ENCODE measurements around the gene LRRC71. TPM values are rescaled to one million over a fixed set of nuclear protein-coding genes. Genes with fewer than 3 reads are reported as not detected.

The LRRC71 gene
- total and polyA plus RNA-seq, 2 of the 4 experiments (the other 2 are of a cell fraction), result 0.50 TPM; not detected in 1

- CTCF ChIA-PET, result no interaction called here
- H3K23ac ChIP-seq (ENCODE audit: low read depth, low read length), result no peak overlapping the region
- dilution Hi-C loops (cut with HindIII; ENCODE audit: low sequenced_read_pairs, unreplicated experiment), result no loop called here
These were observed 34.5 kb upstream of the LRRC71 start for GRCh38 chr1:156885880-156886355.

More at GRCh38 chr1:156885880-156886355, 34.5 kb upstream of the LRRC71 start:
- H3K14ac ChIP-seq (replicated peaks; ENCODE audit: low read depth, low read length), result no peak overlapping the region
- no peak overlapping the region for H3K4me3 ChIP-seq (ENCODE audit: insufficient read depth, low read depth, low read length)
- peaks cover 78% of the 10 kb centered on the region for H3K27me3 ChIP-seq (ENCODE audit: control insufficient read depth, insufficient read depth, low read length)
- no peak overlapping the region for H4K5ac ChIP-seq (ENCODE audit: low read depth, low read length)
- H2AFZ ChIP-seq (replicated peaks; ENCODE audit: low read length, poor library complexity), result no peak overlapping the region
- H3K4ac ChIP-seq (ENCODE audit: low read depth, low read length), result no peak overlapping the region
- H4K8ac ChIP-seq (ENCODE audit: low read depth in 2 of 2, low read length in 2 of 2), result no peak overlapping the region
- H3K36me3 ChIP-seq (ENCODE audit: control insufficient read depth, insufficient read depth, low read length), result no peaks in the 10 kb centered on the region
- H3K9ac ChIP-seq (ENCODE audit: low read depth, low read length), result no peak overlapping the region
- TF ChIP-seq CTCF (conservative IDR thresholded peaks at IDR 0.05; ENCODE audit: low read depth, low read length) (no peak), RFX5 (IDR thresholded peaks at IDR 0.05; ENCODE audit: low read depth, low read length) (no peak), MAFK (IDR thresholded peaks at IDR 0.05; ENCODE audit: low read depth, low read length) (no peak), CHD1 (IDR thresholded peaks at IDR 0.05; ENCODE audit: low read depth, low read length) (no peak), RCOR1 (IDR thresholded peaks at IDR 0.05; ENCODE audit: insufficient replicate concordance, low read length) (no peak), SMC3 (IDR thresholded peaks at IDR 0.05; ENCODE audit: low read depth, low read length) (no peak), NFE2L2 (IDR thresholded peaks at IDR 0.05; ENCODE audit: low read depth, low read length) (no peak), MXI1 (IDR thresholded peaks at IDR 0.05; ENCODE audit: borderline replicate concordance, low read depth, low read length) (no peak), USF2 (IDR thresholded peaks at IDR 0.05; ENCODE audit: low read depth, low read length) (no peak), CEBPB (IDR thresholded peaks at IDR 0.05; ENCODE audit: low read depth, low read length) (no peak)
- no peak for DNase-seq
- H3K56ac ChIP-seq (ENCODE audit: extremely low read depth, insufficient read depth, low read length), result no peak overlapping the region
- H2BK5ac ChIP-seq (ENCODE audit: low read depth, low read length, poor library complexity, severe bottlenecking), result no peak overlapping the region
- H3K27ac ChIP-seq (ENCODE audit: insufficient read depth, low read length), result no peak overlapping the region
- WGBS, 2 experiments (ENCODE audit: extremely low coverage in 2 of 2, insufficient read length in 1 of 2), result 73% methylated on average over 4 of the region's 13 CpGs; no CpG with 5 or more reads in 1 of the 2 experiments
- H2BK120ac ChIP-seq (ENCODE audit: low read depth, low read length), result no peak overlapping the region
- H4K20me1 ChIP-seq (ENCODE audit: insufficient read depth, low read length), result no peaks in the 10 kb centered on the region; the same call in 1 of the 2 replicates
- no peak overlapping the region for H3K4me2 ChIP-seq (ENCODE audit: low read depth, low read length)
- H3K9me3 ChIP-seq (ENCODE audit: control insufficient read depth, insufficient read depth, low read length), result no peaks in the 10 kb centered on the region
- POLR2A ChIA-PET (ENCODE audit: unreplicated experiment), result no interaction called here
- H2BK20ac ChIP-seq (ENCODE audit: low read depth, low read length), result no peak overlapping the region
- no peak overlapping the region for H2AK5ac ChIP-seq (ENCODE audit: low read depth, low read length)
- no peak overlapping the region for H2BK15ac ChIP-seq (ENCODE audit: low read depth, low read length)
- H2AK9ac ChIP-seq (replicated peaks; ENCODE audit: low read depth, low read length, poor library complexity), result no peak overlapping the region
- ATAC-seq (ENCODE audit: low read depth), result no peak
- H3K79me1 ChIP-seq (ENCODE audit: low read depth in 1 of 2, low read length in 2 of 2), result no peaks in the 10 kb centered on the region
- no peaks in the 10 kb centered on the region for H3K4me1 ChIP-seq (ENCODE audit: control insufficient read depth, insufficient read depth, low read length)
- in situ Hi-C loops (cut with MboI; ENCODE audit: low sequenced_read_pairs) (loop anchor here (10.0 kb wide), 1 partner anchor 191 kb away; no protein-coding TSS in a partner anchor), intact Hi-C loops (cut with micrococcal nuclease) (no loop called here)
- no TSS peak for BruUV-seq (replicated peaks)
- H3K9me1 ChIP-seq (ENCODE audit: insufficient read depth, low read length), result no peaks in the 10 kb centered on the region
- no peak overlapping the region for H4K91ac ChIP-seq (ENCODE audit: insufficient read depth, low read depth, low read length)
- no peak overlapping the region for H3K18ac ChIP-seq (ENCODE audit: low read depth, low read length)

Measured in IMR-90 (cell line).